Stomach (tissue), 4 donors: ENCODE data around the gene CPSF7.

ENCODE experiments used
- EP300 ChIP-seq: sonication (generic); formaldehyde crosslinking; IDR thresholded peaks from one replicate; pipeline ENCODE4 v1.6.1; 2017; ENCODE audit warnings: antibody characterized with exemption
- POLR2A ChIP-seq, 4 donors: fragments of 450-650 bp; IDR thresholded peaks; one replicate each; pipeline ENCODE4 v1.6.1; 2016; ENCODE audit warnings: antibody characterized with exemption in 4 of 4, control low read depth in 2 of 4, mild to moderate bottlenecking in 1 of 4, moderate library complexity in 1 of 4
- TF ChIP-seq, protein P1 (sequence below), 7 experiments: fragments of 450-650 bp in 4 of 7; fragments of 200-600 bp in 3 of 7; sonication (generic) in 3 of 7; IDR thresholded peaks; one replicate each; pipeline ENCODE4 v1.5.1; 2016 to 2019; ENCODE audit warnings: antibody characterized with exemption in 7 of 7, control low read depth in 2 of 7, mild to moderate bottlenecking in 1 of 7

DNA sequence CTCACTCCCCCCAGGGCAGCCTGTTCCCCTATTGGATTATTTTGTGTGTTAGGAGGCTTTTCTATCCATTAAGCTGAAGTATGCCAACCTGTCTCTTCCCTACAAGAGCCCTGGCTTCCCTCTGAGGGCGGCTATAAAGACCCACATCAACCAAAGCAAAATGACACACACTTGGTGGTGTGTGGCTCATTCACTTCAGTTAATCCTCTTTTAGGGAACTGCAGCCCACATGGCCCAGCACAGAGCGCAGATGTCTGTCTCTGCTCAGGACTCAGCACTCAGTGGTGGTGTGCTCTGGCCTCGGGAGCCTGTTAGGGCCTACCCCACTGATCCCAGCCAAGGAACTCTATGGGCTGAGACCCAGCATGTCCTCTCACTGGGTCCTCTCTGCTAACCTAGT lies 46.6 kb upstream of the CPSF7 start:
- TF ChIP-seq EP300 (no peak), POLR2A (IDR thresholded peaks at IDR 0.05) (no peak)
- TF ChIP-seq, protein P1, sequence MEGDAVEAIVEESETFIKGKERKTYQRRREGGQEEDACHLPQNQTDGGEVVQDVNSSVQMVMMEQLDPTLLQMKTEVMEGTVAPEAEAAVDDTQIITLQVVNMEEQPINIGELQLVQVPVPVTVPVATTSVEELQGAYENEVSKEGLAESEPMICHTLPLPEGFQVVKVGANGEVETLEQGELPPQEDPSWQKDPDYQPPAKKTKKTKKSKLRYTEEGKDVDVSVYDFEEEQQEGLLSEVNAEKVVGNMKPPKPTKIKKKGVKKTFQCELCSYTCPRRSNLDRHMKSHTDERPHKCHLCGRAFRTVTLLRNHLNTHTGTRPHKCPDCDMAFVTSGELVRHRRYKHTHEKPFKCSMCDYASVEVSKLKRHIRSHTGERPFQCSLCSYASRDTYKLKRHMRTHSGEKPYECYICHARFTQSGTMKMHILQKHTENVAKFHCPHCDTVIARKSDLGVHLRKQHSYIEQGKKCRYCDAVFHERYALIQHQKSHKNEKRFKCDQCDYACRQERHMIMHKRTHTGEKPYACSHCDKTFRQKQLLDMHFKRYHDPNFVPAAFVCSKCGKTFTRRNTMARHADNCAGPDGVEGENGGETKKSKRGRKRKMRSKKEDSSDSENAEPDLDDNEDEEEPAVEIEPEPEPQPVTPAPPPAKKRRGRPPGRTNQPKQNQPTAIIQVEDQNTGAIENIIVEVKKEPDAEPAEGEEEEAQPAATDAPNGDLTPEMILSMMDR (IDR thresholded peaks at IDR 0.05): no peak
